ENCODE measurements around the gene TTC1.

The TTC1 gene

DNA sequence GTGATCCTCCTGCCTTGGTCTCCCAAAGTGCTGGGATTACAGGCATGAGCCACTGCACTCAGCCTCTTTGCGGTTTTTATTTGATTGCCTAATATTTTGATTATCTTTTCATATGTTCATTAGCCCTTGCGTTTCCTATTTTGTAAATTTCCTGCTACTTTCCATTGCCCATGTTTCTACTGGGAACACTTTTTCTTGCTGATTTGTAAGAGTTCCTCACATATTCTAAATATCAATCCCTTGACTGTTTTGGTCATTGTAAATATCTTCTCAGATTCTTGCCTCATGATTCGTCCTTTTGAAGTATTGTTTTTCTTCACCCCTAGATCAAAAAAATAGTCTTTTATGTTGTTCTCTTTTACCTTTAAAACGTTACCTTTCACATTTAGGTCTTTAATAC, 37.9 kb upstream of the TTC1 start:
- no peaks in the 10 kb centered on the region for H3F3A ChIP-seq (ENCODE audit: control insufficient read depth, insufficient read depth)
- no peak for TF ChIP-seq EZH2phosphoT487 (IDR thresholded peaks at IDR 0.05; ENCODE audit: borderline replicate concordance, low read length)
- TF ChIP-seq, protein P1, sequence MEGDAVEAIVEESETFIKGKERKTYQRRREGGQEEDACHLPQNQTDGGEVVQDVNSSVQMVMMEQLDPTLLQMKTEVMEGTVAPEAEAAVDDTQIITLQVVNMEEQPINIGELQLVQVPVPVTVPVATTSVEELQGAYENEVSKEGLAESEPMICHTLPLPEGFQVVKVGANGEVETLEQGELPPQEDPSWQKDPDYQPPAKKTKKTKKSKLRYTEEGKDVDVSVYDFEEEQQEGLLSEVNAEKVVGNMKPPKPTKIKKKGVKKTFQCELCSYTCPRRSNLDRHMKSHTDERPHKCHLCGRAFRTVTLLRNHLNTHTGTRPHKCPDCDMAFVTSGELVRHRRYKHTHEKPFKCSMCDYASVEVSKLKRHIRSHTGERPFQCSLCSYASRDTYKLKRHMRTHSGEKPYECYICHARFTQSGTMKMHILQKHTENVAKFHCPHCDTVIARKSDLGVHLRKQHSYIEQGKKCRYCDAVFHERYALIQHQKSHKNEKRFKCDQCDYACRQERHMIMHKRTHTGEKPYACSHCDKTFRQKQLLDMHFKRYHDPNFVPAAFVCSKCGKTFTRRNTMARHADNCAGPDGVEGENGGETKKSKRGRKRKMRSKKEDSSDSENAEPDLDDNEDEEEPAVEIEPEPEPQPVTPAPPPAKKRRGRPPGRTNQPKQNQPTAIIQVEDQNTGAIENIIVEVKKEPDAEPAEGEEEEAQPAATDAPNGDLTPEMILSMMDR (IDR thresholded peaks at IDR 0.05; ENCODE audit: low read depth, low read length, poor library complexity, severe bottlenecking), result no peak
- H4K20me1 ChIP-seq (ENCODE audit: control insufficient read depth, insufficient read depth, low read depth, low read length), result no peaks in the 10 kb centered on the region
- H3K4me2 ChIP-seq (ENCODE audit: low read length), result no peak overlapping the region
- H3K27me3 ChIP-seq (ENCODE audit: control insufficient read depth, low read length), result no peaks in the 10 kb centered on the region
- H3K27ac ChIP-seq (ENCODE audit: low read depth, low read length), result no peak overlapping the region
- H3K9me3 ChIP-seq (ENCODE audit: control insufficient read depth, insufficient read depth, low read length), result no peaks in the 10 kb centered on the region
- H3K4me1 ChIP-seq (ENCODE audit: control insufficient read depth, low read length), result no peaks in the 10 kb centered on the region
- no peaks in the 10 kb centered on the region for H3K36me3 ChIP-seq (ENCODE audit: control insufficient read depth, low read length)
- no peaks in the 10 kb centered on the region for H3K79me2 ChIP-seq (ENCODE audit: control insufficient read depth, low read length)
- no peak overlapping the region for H3K4me3 ChIP-seq (ENCODE audit: low read length)
- H3K9me2 ChIP-seq (replicated peaks; ENCODE audit: control insufficient read depth, low read length), result no peaks in the 10 kb centered on the region

- Histone ChIP-seq H3F3A (ENCODE audit: control insufficient read depth, insufficient read depth) (no peaks in the 10 kb centered on the region), H3K9me3 (ENCODE audit: control insufficient read depth, insufficient read depth, low read length) (no peaks in the 10 kb centered on the region), H3K27me3 (ENCODE audit: control insufficient read depth, low read length) (no peaks in the 10 kb centered on the region), H4K20me1 (ENCODE audit: control insufficient read depth, insufficient read depth, low read depth, low read length) (no peaks in the 10 kb centered on the region), H3K9me2 (replicated peaks; ENCODE audit: control insufficient read depth, low read length) (no peaks in the 10 kb centered on the region), H3K27ac (ENCODE audit: low read depth, low read length) (no peak overlapping the region), H3K4me3 (ENCODE audit: low read length) (no peak overlapping the region), H3K79me2 (ENCODE audit: control insufficient read depth, low read length) (no peaks in the 10 kb centered on the region), H3K4me2 (ENCODE audit: low read length) (no peak overlapping the region), H3K36me3 (ENCODE audit: control insufficient read depth, low read length) (no peaks in the 10 kb centered on the region), H3K4me1 (ENCODE audit: control insufficient read depth, low read length) (no peaks in the 10 kb centered on the region)
- TF ChIP-seq EZH2phosphoT487 (IDR thresholded peaks at IDR 0.05; ENCODE audit: borderline replicate concordance, low read length), result no peak
Observed at GRCh38 chr5:159971514-159971913, 37.4 kb upstream of the TTC1 start.

GRCh38 chr5:159971931-159972461, 36.9 kb upstream of the TTC1 start:
- Histone ChIP-seq H3K9me2 (replicated peaks; ENCODE audit: control insufficient read depth, low read length) (no peaks in the 10 kb centered on the region), H3K36me3 (ENCODE audit: control insufficient read depth, low read length) (no peaks in the 10 kb centered on the region), H3K27ac (ENCODE audit: low read depth, low read length) (no peak overlapping the region), H3K4me1 (ENCODE audit: control insufficient read depth, low read length) (no peaks in the 10 kb centered on the region), H3F3A (ENCODE audit: control insufficient read depth, insufficient read depth) (no peaks in the 10 kb centered on the region), H4K20me1 (ENCODE audit: control insufficient read depth, insufficient read depth, low read depth, low read length) (no peaks in the 10 kb centered on the region), H3K4me2 (ENCODE audit: low read length) (no peak overlapping the region), H3K27me3 (ENCODE audit: control insufficient read depth, low read length) (no peaks in the 10 kb centered on the region), H3K79me2 (ENCODE audit: control insufficient read depth, low read length) (no peaks in the 10 kb centered on the region), H3K9me3 (ENCODE audit: control insufficient read depth, insufficient read depth, low read length) (no peaks in the 10 kb centered on the region), H3K4me3 (ENCODE audit: low read length) (no peak overlapping the region)
- no peak for TF ChIP-seq EZH2phosphoT487 (IDR thresholded peaks at IDR 0.05; ENCODE audit: borderline replicate concordance, low read length)
- TF ChIP-seq, protein P1 (IDR thresholded peaks at IDR 0.05; ENCODE audit: low read depth, low read length, poor library complexity, severe bottlenecking), result no peak

GRCh38 chr5:159972538-159973362, 36.2 kb upstream of the TTC1 start:
- H3F3A ChIP-seq (ENCODE audit: control insufficient read depth, insufficient read depth), result no peaks in the 10 kb centered on the region
- no peaks in the 10 kb centered on the region for H3K9me2 ChIP-seq (replicated peaks; ENCODE audit: control insufficient read depth, low read length)
- no peaks in the 10 kb centered on the region for H3K36me3 ChIP-seq (ENCODE audit: control insufficient read depth, low read length)
- TF ChIP-seq EZH2phosphoT487 (IDR thresholded peaks at IDR 0.05; ENCODE audit: borderline replicate concordance, low read length), result no peak
- TF ChIP-seq, protein P1 (IDR thresholded peaks at IDR 0.05; ENCODE audit: low read depth, low read length, poor library complexity, severe bottlenecking), result no peak
- H3K4me3 ChIP-seq (ENCODE audit: low read length), result no peak overlapping the region
- H3K4me1 ChIP-seq (ENCODE audit: control insufficient read depth, low read length), result no peaks in the 10 kb centered on the region
- no peaks in the 10 kb centered on the region for H4K20me1 ChIP-seq (ENCODE audit: control insufficient read depth, insufficient read depth, low read depth, low read length)
- H3K27me3 ChIP-seq (ENCODE audit: control insufficient read depth, low read length), result no peaks in the 10 kb centered on the region
- no peaks in the 10 kb centered on the region for H3K9me3 ChIP-seq (ENCODE audit: control insufficient read depth, insufficient read depth, low read length)
- H3K79me2 ChIP-seq (ENCODE audit: control insufficient read depth, low read length), result no peaks in the 10 kb centered on the region
- H3K27ac ChIP-seq (ENCODE audit: low read depth, low read length), result no peak overlapping the region
- no peak overlapping the region for H3K4me2 ChIP-seq (ENCODE audit: low read length)

Measured in DOHH2 (cell line).